A549 (cell line): ENCODE data around the gene OBSCN. TPM values are rescaled to one million over a fixed set of nuclear protein-coding genes. Genes with fewer than 3 reads are reported as not detected.

Experiments
- ATAC-seq, 2 experiments: fragments of 200-7000 bp in 1 of 2; fragments of >200 bp in 1 of 2; cut with Nextera tagmentation in 1 of 2; cut with Tn5 transposase in 1 of 2; 3 replicates each; pipeline versions ENCODE4 v1.8.0 to v1.9.1; 2018 to 2020; ENCODE audit warnings: mild to moderate bottlenecking in 1 of 2, moderate library complexity in 1 of 2
- CTCF ChIA-PET: fragments of 300-600 bp; sonication (Branson Sonifier 250); formaldehyde crosslinking; extraction: SDS; loops from one replicate; lab custom pipeline; 2021; ENCODE audit warnings: antibody characterized with exemption, inconsistent platforms; lab: Yijun Ruan, JAX
- POLR2A ChIA-PET: fragments of 350-600 bp; formaldehyde crosslinking; extraction: SDS; loops from one replicate; lab custom pipeline; 2021; ENCODE audit warnings: antibody characterized with exemption, inconsistent platforms; lab: Yijun Ruan, JAX
- DNase-seq, 2 experiments: peaks; one replicate each; pipeline versions ENCODE4 v3.0.0 to v3.0.0-alpha.2; 2011 to 2016; ENCODE audit warnings: low read depth in 1 of 2, low spot score in 1 of 2
- FAIRE-seq: peaks from 2 replicates; lab custom pipeline; 2011; peaks lifted over from hg19 to GRCh38; lab: Jason Lieb, UNC
- H3K27ac ChIP-seq, 2 experiments: fragments of >200 bp; sonication (Bioruptor Twin); formaldehyde crosslinking; 3 replicates each; pipeline ENCODE4 v1.5.1; 2016 to 2017
- H3K4me1 ChIP-seq: fragments of >200 bp; sonication (Bioruptor Twin); formaldehyde crosslinking; 3 replicates; pipeline ENCODE4 v1.6.1; 2016
- H3K4me2 ChIP-seq: fragments of >200 bp; sonication (Bioruptor Twin); formaldehyde crosslinking; 3 replicates; pipeline ENCODE4 v1.6.1; 2016
- H3K4me3 ChIP-seq: fragments of >200 bp; sonication (Bioruptor Twin); formaldehyde crosslinking; 3 replicates; pipeline ENCODE4 v1.5.1; 2016
- H3K9me3 ChIP-seq: fragments of >200 bp; sonication (Bioruptor Twin); formaldehyde crosslinking; 3 replicates; pipeline ENCODE4 v1.6.1; 2016
- CEBPB ChIP-seq, 2 experiments: fragments of >200 bp in 1 of 2; sonication (Bioruptor Twin) in 1 of 2; formaldehyde crosslinking in 1 of 2; IDR thresholded peaks; 2 replicates each; pipeline ENCODE4 v1.6.1; 2012 to 2016
- CHD2 ChIP-seq: fragments of 150-350 bp; IDR thresholded peaks from 2 replicates; pipeline ENCODE4 v1.6.1; 2014; ENCODE audit warnings: low read length; ENCODE audit not compliant: partially characterized antibody
- FOSB ChIP-seq: fragments of 250-450 bp; sonication (Bioruptor Pico); IDR thresholded peaks from 2 replicates; pipeline ENCODE4 v1.5.0; 2020; ENCODE audit warnings: mild to moderate bottlenecking, moderate library complexity
- HOXA7 ChIP-seq: fragments of 250-450 bp; sonication (Bioruptor Pico); IDR thresholded peaks from 2 replicates; pipeline ENCODE4 v1.5.0; 2020; ENCODE audit warnings: mild to moderate bottlenecking, moderate library complexity
- HOXB13 ChIP-seq: fragments of 250-450 bp; sonication (Bioruptor Pico); IDR thresholded peaks from 2 replicates; pipeline ENCODE4 v1.5.0; 2020; ENCODE audit warnings: low read depth, mild to moderate bottlenecking, moderate library complexity
- JUN ChIP-seq, 2 experiments: fragments of >200 bp; sonication (Bioruptor Twin); formaldehyde crosslinking; IDR thresholded peaks; 2 replicates in 1 of 2; 3 replicates in 1 of 2; pipeline ENCODE4 v1.6.1; 2016 to 2017
- JUNB ChIP-seq: fragments of >200 bp; sonication (Bioruptor Twin); formaldehyde crosslinking; IDR thresholded peaks from 2 replicates; pipeline ENCODE4 v1.6.1; 2016
- MYC ChIP-seq: IDR thresholded peaks from 2 replicates; pipeline ENCODE4 v1.6.1; 2012; ENCODE audit warnings: mild to moderate bottlenecking, inconsistent platforms, low read length, improper control_type of control experiment, borderline replicate concordance
- NPAS2 ChIP-seq: fragments of 250-450 bp; sonication (Bioruptor Pico); IDR thresholded peaks from 2 replicates; pipeline ENCODE4 v1.8.0; 2022; ENCODE audit warnings: mild to moderate bottlenecking, moderate library complexity, borderline replicate concordance
- POLR2A ChIP-seq: IDR thresholded peaks from 2 replicates; pipeline ENCODE4 v1.6.1; 2012; ENCODE audit warnings: mild to moderate bottlenecking, low read length
- RAD21 ChIP-seq, 2 experiments: fragments of >200 bp in 1 of 2; sonication (Bioruptor Twin) in 1 of 2; formaldehyde crosslinking in 1 of 2; IDR thresholded peaks in 1 of 2; conservative IDR thresholded peaks in 1 of 2; 2 replicates in 1 of 2; 3 replicates in 1 of 2; pipeline ENCODE4 v1.6.1; 2012 to 2018; ENCODE audit warnings: inconsistent platforms in 1 of 2
- RNF2 ChIP-seq: fragments of 200-600 bp; sonication (generic); IDR thresholded peaks from 2 replicates; pipeline ENCODE4 v1.6.1; 2016; ENCODE audit warnings: low read depth, mild to moderate bottlenecking, antibody characterized with exemption, moderate library complexity, borderline replicate concordance
- SMC3 ChIP-seq: fragments of >200 bp; sonication (Bioruptor Twin); formaldehyde crosslinking; IDR thresholded peaks from 3 replicates; pipeline ENCODE4 v1.6.1; 2018; ENCODE audit warnings: inconsistent platforms
- TFCP2L1 ChIP-seq: fragments of 250-450 bp; sonication (Bioruptor Pico); IDR thresholded peaks from 2 replicates; pipeline ENCODE4 v1.5.0; 2021; ENCODE audit warnings: mild to moderate bottlenecking
- USF2 ChIP-seq: fragments of 450-650 bp; IDR thresholded peaks from 2 replicates; pipeline ENCODE4 v1.6.1; 2014; ENCODE audit warnings: antibody characterized with exemption
- ZFP36 ChIP-seq: fragments of 450-650 bp; IDR thresholded peaks from 2 replicates; pipeline ENCODE4 v1.6.1; 2014; ENCODE audit warnings: borderline replicate concordance; ENCODE audit not compliant: partially characterized antibody
- ZNF302 ChIP-seq: fragments of 250-450 bp; sonication (Bioruptor Pico); IDR thresholded peaks from 2 replicates; pipeline ENCODE4 v1.9.0; 2021; ENCODE audit warnings: inconsistent platforms, mild to moderate bottlenecking, moderate library complexity
- ZSCAN20 ChIP-seq: fragments of 250-450 bp; sonication (Bioruptor Pico); IDR thresholded peaks from 2 replicates; pipeline ENCODE4 v1.8.0; 2022; ENCODE audit warnings: mild to moderate bottlenecking, moderate library complexity
- WGBS: methylation state at CpG from one replicate; pipeline ENCODE4 v1.1.6; 2017; ENCODE audit errors: missing lambda C conversion rate; 5-methylcytosine and 5-hydroxymethylcytosine counted together
- polyA plus RNA-seq, 4 experiments: library from polyadenylated mRNA; depleted of rRNA in 3 of 4; stranded (reverse); fragments of >200 nt; fragmentation: RNase III in 1 of 4; extraction: RNeasy Plus Mini Kit Qiagen cat#74134 plus additional on column Dnase treatment in 1 of 4; gene quantifications; 2 replicates in 3 of 4; 3 replicates in 1 of 4; pipeline ENCODE4 v1.2.3, GENCODE V29; 2011 to 2017
- TF ChIP-seq, protein P1 (sequence below): IDR thresholded peaks from 2 replicates; pipeline ENCODE4 v1.6.1; 2012
- TF ChIP-seq, protein P2 (sequence below): fragments of 250-450 bp; sonication (Bioruptor Pico); IDR thresholded peaks from 2 replicates; pipeline ENCODE4 v1.5.0; 2020; ENCODE audit warnings: low read depth, mild to moderate bottlenecking, moderate library complexity

The OBSCN gene
- polyA plus RNA-seq, 2 of the 4 experiments (the other 2 are of a cell fraction) = 3.1 to 6.8 TPM

- ATAC-seq = no peak
- 84% methylated on average over 11 of the region's 12 CpGs for WGBS
- POLR2A ChIA-PET = no interaction called here
- TF ChIP-seq CEBPB (IDR thresholded peaks at IDR 0.05) (no peak), NPAS2 (CRISPR knock-in tag) (no peak), ZNF302 (CRISPR knock-in tag) (no peak), SMC3 (no peak), RAD21 (conservative IDR thresholded peaks at IDR 0.05 in 1 of 2, IDR thresholded peaks at IDR 0.05 in 1 of 2) (no peak), RNF2 (no peak), HOXB13 (CRISPR knock-in tag) (no peak), USF2 (no peak), TFCP2L1 (CRISPR knock-in tag) (no peak), MYC (no peak)
- TF ChIP-seq, protein P1, sequence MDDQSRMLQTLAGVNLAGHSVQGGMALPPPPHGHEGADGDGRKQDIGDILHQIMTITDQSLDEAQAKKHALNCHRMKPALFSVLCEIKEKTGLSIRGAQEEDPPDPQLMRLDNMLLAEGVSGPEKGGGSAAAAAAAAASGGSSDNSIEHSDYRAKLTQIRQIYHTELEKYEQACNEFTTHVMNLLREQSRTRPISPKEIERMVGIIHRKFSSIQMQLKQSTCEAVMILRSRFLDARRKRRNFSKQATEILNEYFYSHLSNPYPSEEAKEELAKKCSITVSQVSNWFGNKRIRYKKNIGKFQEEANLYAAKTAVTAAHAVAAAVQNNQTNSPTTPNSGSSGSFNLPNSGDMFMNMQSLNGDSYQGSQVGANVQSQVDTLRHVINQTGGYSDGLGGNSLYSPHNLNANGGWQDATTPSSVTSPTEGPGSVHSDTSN = no peak
- TF ChIP-seq, all 56 proteins: peak for 0
- CTCF ChIA-PET = interaction anchor here (1.1 kb wide), 1 partner anchor 29 kb away, joined by 3 read pairs; no protein-coding TSS in a partner anchor
- no peaks in the 10 kb centered on the region for H3K9me3 ChIP-seq
- H3K4me2 ChIP-seq = no peak overlapping the region
- FAIRE-seq (no peak), DNase-seq (no peak)
- H3K27ac ChIP-seq = no peak overlapping the region
- peaks cover 3% of the 10 kb centered on the region; the same call in 2 of the 3 replicates for H3K4me1 ChIP-seq
- no peak overlapping the region for H3K4me3 ChIP-seq
Observed at GRCh38 chr1:228373004-228373680, 165.3 kb downstream of the OBSCN start.

DNA sequence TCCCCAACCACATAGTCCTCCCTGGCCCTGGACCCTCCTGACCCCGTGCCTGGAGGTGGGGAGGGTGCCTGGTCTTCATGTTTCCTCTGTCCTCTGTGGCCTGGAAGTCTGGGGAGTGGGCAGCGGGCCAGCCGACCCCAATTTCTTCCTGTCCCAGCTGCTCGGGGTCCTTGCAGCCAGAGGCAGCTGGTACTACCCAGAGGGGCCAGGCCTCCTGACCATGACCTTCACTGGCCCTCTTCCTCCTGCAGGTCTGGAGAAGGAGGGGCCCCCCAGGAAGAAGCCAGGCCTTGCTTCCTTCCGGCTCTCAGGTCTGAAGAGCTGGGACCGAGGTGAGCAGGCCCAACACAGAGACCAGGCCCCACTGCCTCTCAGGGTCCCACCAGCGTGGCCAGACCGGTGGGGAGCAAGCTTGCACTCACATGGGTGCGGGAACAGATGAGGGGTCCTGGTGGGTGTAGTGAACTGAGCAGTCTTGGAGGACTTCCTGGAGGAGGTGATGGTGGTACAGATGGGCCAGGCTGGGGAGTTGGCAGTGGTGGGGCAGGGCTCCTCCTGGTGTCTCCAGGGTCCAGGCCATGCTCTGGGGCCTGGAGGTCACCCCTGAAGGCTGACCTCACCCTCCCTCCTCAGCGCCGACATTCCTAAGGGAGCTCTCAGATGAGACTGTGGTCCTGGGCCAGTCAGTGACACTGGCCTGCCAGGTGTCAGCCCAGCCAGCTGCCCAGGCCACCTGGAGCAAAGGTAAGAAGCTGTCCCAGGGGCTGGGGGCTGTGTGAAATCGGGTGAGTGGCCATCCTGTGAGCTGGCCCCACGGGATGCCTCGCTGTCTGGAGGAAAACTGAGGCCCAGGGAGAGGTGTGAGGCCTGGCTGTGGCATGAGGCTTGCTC lies 166.1 kb downstream of the OBSCN start:
- no peak overlapping the region for H3K27ac ChIP-seq
- H3K4me1 ChIP-seq = peaks cover 5% of the 10 kb centered on the region; the same call in 2 of the 3 replicates
- H3K4me3 ChIP-seq = no peak overlapping the region
- CTCF ChIA-PET = interaction anchor here (0.9 to 1.1 kb wide), 3 partner anchors 42 to 375 kb away, joined by 3 read pairs; no protein-coding TSS in a partner anchor
- POLR2A ChIA-PET = no interaction called here
- no peak overlapping the region for H3K4me2 ChIP-seq
- DNase-seq (no peak), FAIRE-seq (no peak)
- no peaks in the 10 kb centered on the region for H3K9me3 ChIP-seq
- TF ChIP-seq JUN (IDR thresholded peaks at IDR 0.05) (no peak), POLR2A (0 out of 2 replicates have a peak, but pooled peaks have one; percentile 9), ZFP36 (peak; percentile 93)
- TF ChIP-seq, all 56 proteins: peak for 2
- no peak for ATAC-seq
- 91% methylated on average over 9 of the region's 14 CpGs for WGBS

DNA sequence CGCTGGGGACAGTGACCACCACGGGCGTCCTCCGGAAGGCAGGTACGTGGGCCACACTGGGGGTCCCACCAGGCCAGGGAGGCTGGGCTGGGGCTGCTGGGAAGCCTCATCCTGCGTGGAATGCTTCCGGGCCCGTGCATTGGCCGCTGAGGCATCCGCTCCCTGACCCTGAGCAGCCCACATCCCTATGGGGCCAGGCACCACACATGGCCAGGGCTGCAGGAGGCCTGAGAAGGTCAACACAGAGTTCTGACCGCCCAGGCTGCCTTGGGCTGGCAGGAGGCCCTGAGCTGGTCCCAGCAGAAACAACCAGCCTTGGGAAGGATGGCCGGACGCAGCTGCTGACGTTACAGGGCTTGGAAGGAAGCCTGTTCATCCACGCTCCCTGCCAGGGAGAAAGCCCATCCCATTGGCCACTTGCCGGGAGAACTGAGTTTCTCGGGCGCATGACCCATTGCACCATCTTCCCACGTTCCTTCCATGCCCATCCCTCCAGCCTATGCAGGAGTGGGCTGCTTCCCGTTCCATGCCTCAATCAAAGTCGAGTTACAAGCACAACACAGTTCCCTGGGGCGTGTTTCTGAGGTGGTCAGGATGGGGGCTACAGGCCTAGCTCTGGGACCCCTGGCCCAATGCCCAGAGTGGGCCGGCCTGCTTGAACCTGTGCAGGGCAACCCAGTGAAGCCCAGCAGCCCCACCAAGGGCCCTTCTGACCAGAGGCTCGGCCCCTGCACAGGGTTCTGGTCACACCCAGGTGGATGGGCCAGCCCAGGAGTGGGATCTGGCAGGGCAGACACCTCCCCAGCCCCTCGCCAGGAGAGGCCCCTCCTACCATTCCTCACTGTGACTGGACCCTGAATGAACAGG lies 167.1 kb downstream of the OBSCN start:
- Histone ChIP-seq H3K4me2 (no peak overlapping the region), H3K9me3 (no peaks in the 10 kb centered on the region), H3K4me1 (peaks cover 9% of the 10 kb centered on the region; the same call in 2 of the 3 replicates), H3K4me3 (no peak overlapping the region), H3K27ac (no peak overlapping the region)
- ATAC-seq (no peak; a peak in 1 of 6 replicates), FAIRE-seq (no peak), DNase-seq (peak in 1 of 2 experiments; percentile 37)
- WGBS = 76% methylated on average over 18 of the region's 25 CpGs
- TF ChIP-seq, protein P1 = no peak
- TF ChIP-seq HOXA7 (CRISPR knock-in tag) (no peak), ZSCAN20 (CRISPR knock-in tag) (no peak), JUNB (no peak), CHD2 (no peak), FOSB (CRISPR knock-in tag) (no peak), SMC3 (no peak), POLR2A (no peak)
- TF ChIP-seq, protein P2, sequence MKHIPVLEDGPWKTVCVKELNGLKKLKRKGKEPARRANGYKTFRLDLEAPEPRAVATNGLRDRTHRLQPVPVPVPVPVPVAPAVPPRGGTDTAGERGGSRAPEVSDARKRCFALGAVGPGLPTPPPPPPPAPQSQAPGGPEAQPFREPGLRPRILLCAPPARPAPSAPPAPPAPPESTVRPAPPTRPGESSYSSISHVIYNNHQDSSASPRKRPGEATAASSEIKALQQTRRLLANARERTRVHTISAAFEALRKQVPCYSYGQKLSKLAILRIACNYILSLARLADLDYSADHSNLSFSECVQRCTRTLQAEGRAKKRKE (CRISPR knock-in tag) = no peak
- CTCF ChIA-PET = interaction anchor here (0.8 to 1.1 kb wide), 4 partner anchors 43 to 376 kb away, joined by 3 read pairs; no protein-coding TSS in a partner anchor
- POLR2A ChIA-PET = no interaction called here
